Testis (tissue), 2 donors: Measurements from ENCODE around the gene GSAP.

Source experiments
- POLR2A ChIP-seq: fragments of 450-650 bp; IDR thresholded peaks from one replicate; pipeline ENCODE4 v1.6.1; 2017; ENCODE audit warnings: antibody characterized with exemption, mild to moderate bottlenecking, moderate library complexity
- TF ChIP-seq, protein P1 (sequence below), 3 experiments: fragments of 450-650 bp in 2 of 3; fragments of 200-600 bp in 1 of 3; sonication (generic) in 1 of 3; IDR thresholded peaks; one replicate each; pipeline ENCODE4 v1.5.1; 2016 to 2019; ENCODE audit warnings: antibody characterized with exemption in 3 of 3, mild to moderate bottlenecking in 2 of 3, moderate library complexity in 1 of 3

DNA sequence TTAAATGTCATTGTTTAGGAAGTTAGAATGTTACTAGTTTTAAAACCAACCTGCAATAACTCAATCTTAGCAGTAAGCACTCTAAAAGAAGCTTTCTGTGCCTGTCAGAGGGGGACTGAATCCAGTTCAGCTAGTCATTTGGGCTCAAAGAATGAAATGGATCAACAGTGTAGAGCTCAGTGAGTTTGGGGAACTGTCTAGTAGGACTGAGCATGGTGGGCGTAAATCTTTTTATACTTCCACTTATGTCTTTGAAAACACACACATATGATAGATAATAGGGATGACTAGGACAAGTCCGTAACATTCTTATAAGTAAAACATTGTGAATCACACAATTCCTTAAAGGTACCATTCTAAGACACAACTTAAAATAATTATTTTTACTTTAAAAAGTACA is 11.5 kb downstream of the GSAP start:
- TF ChIP-seq, protein P1, sequence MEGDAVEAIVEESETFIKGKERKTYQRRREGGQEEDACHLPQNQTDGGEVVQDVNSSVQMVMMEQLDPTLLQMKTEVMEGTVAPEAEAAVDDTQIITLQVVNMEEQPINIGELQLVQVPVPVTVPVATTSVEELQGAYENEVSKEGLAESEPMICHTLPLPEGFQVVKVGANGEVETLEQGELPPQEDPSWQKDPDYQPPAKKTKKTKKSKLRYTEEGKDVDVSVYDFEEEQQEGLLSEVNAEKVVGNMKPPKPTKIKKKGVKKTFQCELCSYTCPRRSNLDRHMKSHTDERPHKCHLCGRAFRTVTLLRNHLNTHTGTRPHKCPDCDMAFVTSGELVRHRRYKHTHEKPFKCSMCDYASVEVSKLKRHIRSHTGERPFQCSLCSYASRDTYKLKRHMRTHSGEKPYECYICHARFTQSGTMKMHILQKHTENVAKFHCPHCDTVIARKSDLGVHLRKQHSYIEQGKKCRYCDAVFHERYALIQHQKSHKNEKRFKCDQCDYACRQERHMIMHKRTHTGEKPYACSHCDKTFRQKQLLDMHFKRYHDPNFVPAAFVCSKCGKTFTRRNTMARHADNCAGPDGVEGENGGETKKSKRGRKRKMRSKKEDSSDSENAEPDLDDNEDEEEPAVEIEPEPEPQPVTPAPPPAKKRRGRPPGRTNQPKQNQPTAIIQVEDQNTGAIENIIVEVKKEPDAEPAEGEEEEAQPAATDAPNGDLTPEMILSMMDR (IDR thresholded peaks at IDR 0.05), result no peak
- no peak for TF ChIP-seq POLR2A
